GM19452 (cell line): ENCODE data around the gene DPH2.

Experiments used
- ATAC-seq: cut with Tn5 transposase; IDR thresholded peaks from one replicate; pipeline ENCODE4 v1.9.1; 2021; ENCODE audit not compliant: unreplicated experiment

Gene DPH2

DNA sequence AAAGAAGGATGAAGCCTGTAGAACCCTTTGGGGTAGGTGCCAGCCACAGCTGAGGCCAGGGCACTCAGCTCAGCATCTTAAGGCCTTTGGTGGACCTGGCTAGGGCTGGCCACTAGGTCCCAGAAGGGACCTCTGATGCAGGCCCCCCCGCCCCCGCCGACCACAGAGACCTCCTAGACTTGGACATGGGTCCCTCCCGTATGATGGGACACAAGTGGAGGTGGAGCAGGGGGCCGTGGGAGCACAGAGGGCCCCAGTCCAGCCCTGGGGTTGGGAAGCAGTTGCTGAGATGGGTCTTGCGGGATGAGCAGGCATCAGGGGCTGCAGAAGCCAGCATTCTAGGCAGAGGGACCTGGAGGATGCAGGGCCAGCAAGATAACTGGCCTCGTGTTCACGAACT lies 12.4 kb downstream of the DPH2 start:
- no peak for ATAC-seq

DNA sequence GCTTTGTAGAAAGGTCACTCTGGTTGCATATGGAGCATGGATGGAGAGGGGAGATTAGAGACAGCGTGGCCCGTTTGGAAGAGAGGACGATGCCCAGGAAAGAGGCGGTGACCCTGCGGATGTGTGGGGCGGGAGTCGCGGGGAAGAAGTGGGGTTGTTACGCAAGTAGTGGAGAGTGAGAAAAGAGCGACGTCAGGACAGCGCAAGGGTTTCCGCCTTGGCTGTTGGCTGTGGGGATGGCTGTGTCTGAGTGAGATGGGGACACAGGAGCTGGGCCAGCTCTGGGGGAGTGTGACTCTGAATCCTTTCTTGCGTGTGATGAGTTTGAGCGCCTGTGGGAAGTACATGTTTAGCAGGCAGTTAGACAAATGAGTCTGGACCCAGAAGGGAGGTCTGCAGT lies 13.0 kb downstream of the DPH2 start:
- ATAC-seq: no peak

GRCh38 chr1:43983253-43983899 lies 13.6 kb downstream of the DPH2 start:
- no peak for ATAC-seq

GRCh38 chr1:43984855-43985254 lies 15.0 kb downstream of the DPH2 start:
- no peak for ATAC-seq

DNA sequence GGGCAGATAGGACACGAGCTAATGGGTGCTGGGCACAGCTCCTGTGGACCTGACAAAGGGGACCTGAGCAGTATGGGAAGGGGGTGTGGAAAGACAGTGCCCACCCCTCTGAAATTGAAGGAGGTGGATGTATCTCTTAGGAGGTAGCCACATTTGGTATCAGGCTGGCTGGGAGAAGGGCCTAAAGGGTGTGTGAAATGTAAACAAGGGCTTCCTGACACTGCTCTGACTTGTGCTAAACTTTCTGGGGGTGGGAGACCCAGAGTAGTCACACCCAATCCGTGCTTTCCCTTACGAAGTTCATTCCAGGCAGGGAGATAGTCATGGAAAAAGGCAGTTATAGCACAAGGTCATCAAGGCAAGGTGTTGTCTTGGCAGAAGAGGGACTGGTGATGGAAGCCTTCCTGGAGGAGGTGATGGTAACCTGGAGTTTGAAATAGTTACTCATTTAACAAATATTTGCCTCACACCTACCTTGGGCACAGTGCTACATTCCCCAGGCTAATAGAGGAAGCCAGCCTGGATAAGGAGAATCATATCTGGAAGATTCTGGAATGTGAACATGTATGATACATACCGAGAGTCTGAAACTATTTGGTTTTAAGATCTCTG lies 16.3 kb downstream of the DPH2 start:
- ATAC-seq: no peak

GRCh38 chr1:43986712-43987111 lies 16.9 kb downstream of the DPH2 start:
- no peak for ATAC-seq

DNA sequence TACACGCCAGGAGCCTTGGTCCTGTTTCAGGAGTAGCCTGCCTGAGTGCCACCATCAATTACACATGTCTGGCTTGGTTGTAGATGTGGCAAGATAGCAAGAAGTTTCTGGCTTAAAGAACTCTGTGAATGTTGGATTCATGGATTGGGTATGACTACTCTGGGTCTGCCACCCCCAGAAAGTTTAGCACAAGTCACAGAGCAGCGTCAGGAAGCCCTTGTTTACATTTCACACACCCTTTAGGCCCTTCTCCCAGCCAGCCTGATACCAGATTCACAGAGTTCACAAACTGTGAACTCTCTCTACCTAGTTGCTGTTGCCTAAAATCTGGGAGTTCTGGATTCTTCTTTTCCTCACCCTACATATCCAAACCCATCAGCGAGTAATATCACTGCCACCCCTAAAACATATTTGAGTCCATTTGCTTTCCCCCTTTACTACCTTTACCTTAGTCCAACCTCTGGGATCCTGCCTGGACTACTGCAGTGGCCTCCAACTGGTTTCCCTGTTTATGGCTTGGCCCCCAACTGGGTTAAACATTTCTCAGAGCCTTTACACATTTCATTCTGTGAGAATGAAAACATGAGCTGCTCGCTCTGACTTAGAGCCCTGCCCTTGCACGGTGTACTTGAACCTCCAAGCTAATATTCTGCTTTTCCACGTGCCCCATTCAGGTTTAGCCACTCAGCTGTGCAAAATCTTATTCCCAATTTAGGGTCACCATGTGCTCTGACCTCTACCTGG lies 17.5 kb downstream of the DPH2 start:
- ATAC-seq: no peak

- no peak for ATAC-seq
These were observed 20.7 kb downstream of the DPH2 start for GRCh38 chr1:43990271-43991199.

- ATAC-seq: no peak
These were observed 21.3 kb downstream of the DPH2 start for GRCh38 chr1:43991200-43991475.

DNA sequence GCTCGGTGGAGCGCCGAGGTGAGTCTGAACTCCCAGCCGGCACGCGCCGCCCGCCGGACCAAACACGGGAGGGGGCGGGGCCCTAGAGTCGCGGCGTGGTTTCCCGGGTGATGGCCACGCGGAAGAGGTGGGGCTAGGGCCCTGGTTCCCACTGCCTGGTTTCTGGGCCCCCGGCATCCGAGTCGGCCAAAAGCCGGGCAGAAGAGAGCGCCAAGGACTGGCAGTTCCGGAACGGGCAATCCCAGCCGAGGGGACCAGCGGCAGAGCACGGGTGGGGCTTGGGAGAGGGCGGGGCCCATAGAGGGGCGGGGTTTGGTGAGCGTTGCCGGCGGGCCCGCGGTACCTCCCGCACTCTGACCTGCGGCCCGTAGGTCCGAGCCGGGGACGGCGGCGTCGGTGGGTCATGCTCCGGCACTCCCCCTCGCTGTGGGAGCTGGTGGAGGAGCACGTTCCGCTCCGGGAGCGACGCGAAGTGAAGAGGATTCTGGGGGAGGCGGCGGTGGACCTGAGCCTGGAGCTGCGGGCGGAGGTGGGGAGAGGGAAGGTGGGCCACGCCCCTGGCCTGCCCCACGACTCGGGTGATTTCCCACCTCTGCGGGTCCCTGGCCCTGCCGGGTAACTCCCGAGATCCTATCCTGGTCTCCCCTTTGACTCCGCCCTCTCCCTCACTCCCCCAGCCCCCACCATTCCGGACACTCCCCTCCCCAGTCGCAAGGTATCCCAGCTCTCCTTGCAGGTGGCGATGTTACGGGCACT lies 21.8 kb downstream of the DPH2 start, which contains the start of gene CCDC24:
Gene CCDC24, plus strand, starts transcription at position 124 of the 756 bp plus-strand sequence. Its CDS starts 280 bp downstream, at position 404.
- peak; percentile 80 for ATAC-seq

GRCh38 chr1:43992232-43992995 lies 22.6 kb downstream of the DPH2 start:
- ATAC-seq: no peak

DNA sequence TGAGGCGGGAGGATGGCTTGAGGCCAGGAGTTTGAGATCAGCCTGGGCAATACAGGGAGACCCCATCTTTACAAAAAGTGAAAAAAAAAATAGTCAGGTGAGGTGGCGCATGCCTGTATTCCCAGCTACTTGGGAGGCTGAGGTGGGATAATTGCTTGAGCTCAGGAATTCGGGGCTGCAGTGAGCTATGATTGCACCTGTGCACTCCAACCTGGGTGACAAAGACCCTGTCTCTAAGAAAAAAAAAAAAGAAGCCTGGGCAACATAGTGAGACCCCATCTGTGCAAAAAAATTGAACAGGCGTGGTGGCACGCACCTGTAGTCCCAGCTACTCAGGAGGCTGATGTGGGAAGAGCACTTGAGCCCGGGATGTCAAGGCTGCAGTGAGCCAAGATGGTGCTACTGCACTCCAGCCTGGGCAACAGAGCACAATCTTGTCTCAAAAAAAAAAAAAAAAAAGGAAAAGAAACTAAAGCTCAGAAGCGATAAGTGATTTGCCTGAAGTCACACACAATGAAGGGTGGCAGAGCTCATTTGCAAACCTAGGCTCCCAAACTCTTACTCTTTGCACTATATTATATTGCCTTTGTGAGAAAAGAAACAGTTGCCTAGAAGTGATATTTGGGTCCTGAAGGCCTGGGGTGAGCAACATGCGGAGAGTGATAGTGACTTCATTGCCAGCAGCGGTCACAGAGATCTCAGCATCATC lies 23.6 kb downstream of the DPH2 start:
- no peak for ATAC-seq

DNA sequence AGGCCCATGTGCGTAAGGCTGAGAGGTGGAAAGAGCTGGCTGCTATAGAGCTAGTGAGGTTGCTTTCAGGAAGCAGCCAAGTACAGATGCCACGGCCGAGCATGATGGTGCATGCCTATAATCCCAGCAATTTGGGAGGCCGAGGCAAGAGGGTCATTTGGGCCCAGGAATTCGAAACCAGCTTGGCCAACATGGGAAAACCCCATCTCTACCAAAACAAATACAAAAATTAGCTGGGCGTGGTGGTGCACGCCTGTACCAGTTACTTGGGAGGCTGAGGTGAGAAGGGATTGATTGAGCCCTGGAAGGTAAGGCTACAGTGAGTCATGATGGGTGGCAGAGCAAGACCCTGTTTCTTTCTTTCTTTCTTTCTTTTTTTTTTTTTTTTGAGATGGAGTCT lies 24.3 kb downstream of the DPH2 start:
- ATAC-seq: no peak

DNA sequence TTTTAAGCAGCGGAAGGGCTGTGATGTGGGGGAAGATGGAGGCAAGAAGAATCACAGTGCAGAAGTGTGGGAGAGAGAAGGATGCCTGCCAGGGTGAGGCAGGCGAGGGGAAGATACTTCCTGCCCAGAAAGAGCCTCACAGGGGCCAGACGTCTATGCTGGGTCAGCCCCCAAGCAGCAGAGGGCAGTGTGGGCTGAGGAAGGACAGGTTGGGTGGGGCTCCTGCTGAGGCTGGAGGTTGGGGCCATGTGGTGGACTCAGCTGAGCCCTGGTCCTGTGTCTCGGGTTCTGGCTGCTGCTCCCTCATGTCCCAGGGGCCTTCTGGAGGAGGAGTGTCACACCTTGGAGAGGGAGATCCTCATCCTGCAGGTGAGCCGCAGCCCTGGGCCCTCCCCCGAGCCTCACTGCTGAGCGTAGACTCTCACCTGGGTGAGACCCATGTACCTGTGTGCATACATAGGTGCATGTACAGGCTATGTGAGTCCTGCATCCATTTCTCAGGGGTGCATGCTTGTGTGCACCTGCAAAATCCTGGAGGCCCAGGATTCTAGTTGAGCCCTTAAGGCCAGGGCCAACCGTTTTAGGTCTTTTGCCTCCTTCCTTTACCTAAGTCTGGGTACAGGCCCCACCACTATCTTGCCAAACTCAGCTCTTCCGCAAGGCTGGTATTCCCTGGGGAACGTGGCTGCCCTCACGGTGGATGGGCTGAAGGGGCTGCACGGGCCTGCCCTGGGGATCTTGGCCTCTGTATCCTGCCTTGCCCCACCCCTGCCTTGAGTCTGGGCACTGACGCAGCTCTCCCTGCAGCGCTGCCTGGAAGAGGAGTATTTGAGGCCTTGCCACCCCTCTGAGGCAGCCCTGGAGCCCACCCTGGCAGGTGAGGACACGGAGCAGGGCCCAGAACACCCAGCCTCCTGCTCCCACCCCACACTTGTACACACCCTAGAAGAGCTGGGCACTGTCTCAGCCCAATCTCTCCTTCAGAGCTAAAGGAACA lies 25.3 kb downstream of the DPH2 start:
- ATAC-seq: no peak

DNA sequence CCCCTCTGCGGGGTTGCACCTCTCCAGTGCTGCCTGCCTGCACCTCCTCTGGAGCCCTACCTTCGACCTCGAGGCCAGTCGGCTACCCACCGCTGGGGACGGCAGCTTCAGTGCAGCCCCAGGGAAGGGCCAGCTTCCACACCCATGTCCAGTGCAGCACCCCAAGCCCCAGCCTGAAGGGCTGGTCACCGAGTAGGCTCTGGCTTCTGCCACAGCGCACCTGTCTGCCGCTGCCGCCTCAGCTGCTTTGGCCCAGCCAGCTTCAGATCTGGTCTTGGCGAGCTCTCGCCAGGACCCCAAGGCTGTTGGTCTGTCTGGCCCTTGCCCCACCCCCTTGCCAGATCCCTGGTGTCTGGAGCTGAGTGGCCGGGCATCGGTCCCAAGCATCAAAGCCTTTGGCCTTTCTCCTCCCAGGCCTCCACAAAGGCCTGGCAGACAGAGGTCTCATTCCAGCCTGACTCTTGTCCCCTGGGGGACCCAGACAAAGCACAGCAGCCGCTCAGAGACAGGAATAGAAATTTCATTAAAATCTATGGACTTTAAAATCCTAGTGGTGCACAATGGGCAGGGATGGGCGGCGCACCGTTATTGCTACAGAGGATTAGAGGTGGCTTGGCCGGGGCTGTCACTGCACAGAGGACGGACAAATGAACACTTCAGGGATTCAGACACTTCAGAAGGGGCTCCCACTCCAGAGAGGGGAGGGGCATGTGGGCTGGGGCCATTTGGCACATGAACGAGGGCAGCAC lies 26.3 kb downstream of the DPH2 start:
- no peak for ATAC-seq

DNA sequence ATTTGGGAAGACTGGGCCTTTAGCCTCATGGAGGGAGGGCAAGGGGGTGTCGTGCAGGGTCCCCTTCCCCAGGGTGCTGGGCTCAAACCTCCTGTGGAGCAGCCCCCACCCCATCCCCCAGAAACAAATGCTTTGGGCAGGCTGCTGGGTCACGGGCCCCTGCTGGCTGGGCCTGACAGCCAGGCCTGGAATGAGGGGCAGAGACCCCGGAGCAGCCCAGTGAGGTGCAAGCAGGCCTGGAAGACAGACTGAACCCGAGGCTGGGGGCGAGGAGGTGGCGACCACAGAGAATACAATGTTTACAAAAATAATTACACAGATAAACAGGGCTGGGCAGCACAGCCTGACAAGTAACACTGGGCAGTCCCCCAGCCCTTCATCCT lies 26.9 kb downstream of the DPH2 start:
- no peak for ATAC-seq

DNA sequence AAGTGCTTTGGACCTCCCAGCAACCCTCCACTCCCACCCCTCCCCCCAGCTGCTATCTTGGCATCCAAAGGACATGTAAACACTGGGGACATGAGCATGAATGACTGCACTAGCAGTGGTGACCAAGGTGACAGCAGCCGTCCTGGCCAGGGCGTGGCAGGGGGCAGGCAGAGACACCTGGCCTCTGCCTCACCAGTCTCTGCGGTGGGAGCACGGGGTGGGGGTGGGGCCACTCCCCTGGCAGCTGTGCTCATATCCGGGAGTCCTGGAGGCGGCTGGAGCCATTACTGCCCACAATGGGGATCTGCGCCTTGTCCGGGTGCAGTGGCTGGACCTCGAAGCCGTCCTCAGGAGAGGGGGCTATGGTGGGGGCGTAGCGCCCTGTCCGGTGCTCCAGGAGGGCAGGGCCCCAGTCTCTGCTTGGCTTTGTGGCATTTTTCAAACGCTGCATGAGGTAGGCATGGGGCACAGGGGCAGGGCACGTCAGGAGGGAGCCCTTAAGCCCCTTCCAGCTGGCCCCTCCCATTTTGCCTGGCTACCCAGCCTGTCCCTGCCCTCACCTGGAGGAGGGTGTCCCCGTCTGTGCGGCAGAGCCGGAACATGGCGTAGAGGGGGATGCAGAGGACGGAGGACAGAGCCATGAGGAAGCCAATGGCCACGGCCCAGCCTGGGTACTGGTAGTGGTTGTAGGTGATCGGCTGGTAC lies 27.6 kb downstream of the DPH2 start:
- no peak for ATAC-seq
